Left ventricle myocardium inferior (tissue), 1 donor: Measurements from ENCODE around the gene ZBTB46. TPM values are rescaled to one million over a fixed set of nuclear protein-coding genes. Genes with fewer than 3 reads are reported as not detected.

Source experiments
- DNase-seq: peaks from one replicate; pipeline ENCODE4 v3.0.0-alpha.2; 2020
- H3K27ac ChIP-seq: fragments of 200-600 bp; replicated peaks from 2 replicates; pipeline ENCODE4 v1.8.0; 2021
- H3K27me3 ChIP-seq: fragments of 200-600 bp; 2 replicates; pipeline ENCODE4 v1.8.0; 2021; ENCODE audit warnings: low read depth
- H3K36me3 ChIP-seq: fragments of 200-600 bp; 2 replicates; pipeline ENCODE4 v1.8.0; 2021
- H3K4me1 ChIP-seq: fragments of 200-600 bp; 2 replicates; pipeline ENCODE4 v1.8.0; 2021
- H3K4me3 ChIP-seq: fragments of 200-600 bp; 2 replicates; pipeline ENCODE4 v1.8.0; 2021; ENCODE audit warnings: mild to moderate bottlenecking, moderate library complexity
- H3K9me3 ChIP-seq: fragments of 200-600 bp; replicated peaks from 2 replicates; pipeline ENCODE4 v1.8.0; 2021
- intact Hi-C: fragments of 100-400 bp; cut with micrococcal nuclease; formaldehyde crosslinking; loops from one replicate; pipeline ENCODE4 v1.11.0; 2022
- total RNA-seq: library from RNA; stranded (reverse); fragmentation: NEBNext Ultra II Directional; extraction: Animal tissue kit (Norgen Biotek cat#: 25700); gene quantifications from one replicate; pipeline ENCODE4 v1.2.1, GENCODE V29; 2021
- TF ChIP-seq, protein P1 (sequence below): fragments of 200-600 bp; IDR thresholded peaks from 2 replicates; pipeline ENCODE4 v1.8.0; 2021; ENCODE audit warnings: antibody characterized with exemption, mild to moderate bottlenecking, borderline replicate concordance
- donor health status: DM: no; HTN: yes; CAD: no; lungs with severe emphysema.

Gene ZBTB46
- total RNA-seq, 1 donor from 2014 or later, result 13.6 TPM

DNA sequence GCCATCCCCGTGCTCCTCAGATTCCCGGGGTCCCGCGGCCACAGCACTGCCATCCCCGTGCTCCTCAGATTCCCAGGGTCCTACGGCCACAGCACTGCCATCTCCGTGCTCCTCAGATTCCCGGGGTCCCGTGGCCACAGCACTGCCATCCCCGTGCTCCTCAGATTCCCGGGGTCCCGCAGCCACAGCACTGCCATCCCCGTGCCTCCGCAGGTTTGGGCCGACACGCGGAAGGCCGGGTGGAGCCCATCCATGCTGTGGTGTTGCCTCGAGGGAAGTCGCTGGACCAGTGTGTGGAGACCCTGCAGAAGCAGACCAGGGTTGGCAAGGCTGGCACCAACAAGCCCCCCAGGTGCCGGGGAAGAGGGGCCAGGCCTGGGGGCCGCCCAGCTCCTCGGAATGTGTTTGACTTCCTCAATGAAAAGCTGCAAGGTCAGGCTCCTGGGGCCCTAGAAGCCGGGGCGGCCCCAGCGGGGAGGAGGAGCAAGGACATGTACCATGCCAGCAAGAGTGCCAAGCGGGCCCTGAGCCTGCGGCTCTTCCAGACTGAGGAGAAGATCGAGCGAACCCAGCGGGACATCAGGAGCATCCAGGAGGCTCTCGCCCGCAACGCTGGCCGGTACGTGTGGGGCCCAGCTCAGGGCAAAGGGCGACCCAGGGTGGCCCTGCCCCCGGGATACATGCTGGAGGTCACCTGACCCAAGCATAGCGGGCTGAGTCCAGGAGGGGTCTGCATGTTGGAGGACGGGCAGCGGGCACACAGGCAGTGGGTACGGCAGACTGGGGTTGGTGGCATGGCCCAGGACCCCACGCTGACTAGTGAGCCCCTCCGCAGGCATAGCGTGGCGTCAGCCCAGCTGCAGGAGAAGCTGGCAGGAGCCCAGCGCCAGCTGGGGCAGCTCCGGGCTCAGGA is 95.9 kb downstream of the ZBTB46 start:
- H3K9me3 ChIP-seq, result no peaks in the 10 kb centered on the region
- intact Hi-C loops, result no loop called here
- DNase-seq, result no peak
- no peak overlapping the region for H3K4me3 ChIP-seq
- peaks cover 24% of the 10 kb centered on the region for H3K4me1 ChIP-seq
- H3K27ac ChIP-seq, result no peak overlapping the region
- H3K36me3 ChIP-seq, result peaks cover 33% of the 10 kb centered on the region
- no peaks in the 10 kb centered on the region for H3K27me3 ChIP-seq
- TF ChIP-seq, protein P1, sequence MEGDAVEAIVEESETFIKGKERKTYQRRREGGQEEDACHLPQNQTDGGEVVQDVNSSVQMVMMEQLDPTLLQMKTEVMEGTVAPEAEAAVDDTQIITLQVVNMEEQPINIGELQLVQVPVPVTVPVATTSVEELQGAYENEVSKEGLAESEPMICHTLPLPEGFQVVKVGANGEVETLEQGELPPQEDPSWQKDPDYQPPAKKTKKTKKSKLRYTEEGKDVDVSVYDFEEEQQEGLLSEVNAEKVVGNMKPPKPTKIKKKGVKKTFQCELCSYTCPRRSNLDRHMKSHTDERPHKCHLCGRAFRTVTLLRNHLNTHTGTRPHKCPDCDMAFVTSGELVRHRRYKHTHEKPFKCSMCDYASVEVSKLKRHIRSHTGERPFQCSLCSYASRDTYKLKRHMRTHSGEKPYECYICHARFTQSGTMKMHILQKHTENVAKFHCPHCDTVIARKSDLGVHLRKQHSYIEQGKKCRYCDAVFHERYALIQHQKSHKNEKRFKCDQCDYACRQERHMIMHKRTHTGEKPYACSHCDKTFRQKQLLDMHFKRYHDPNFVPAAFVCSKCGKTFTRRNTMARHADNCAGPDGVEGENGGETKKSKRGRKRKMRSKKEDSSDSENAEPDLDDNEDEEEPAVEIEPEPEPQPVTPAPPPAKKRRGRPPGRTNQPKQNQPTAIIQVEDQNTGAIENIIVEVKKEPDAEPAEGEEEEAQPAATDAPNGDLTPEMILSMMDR, result no peak

- Histone ChIP-seq H3K36me3 (peaks cover 33% of the 10 kb centered on the region), H3K4me3 (no peak overlapping the region), H3K27ac (no peak overlapping the region), H3K9me3 (no peaks in the 10 kb centered on the region), H3K4me1 (peaks cover 23% of the 10 kb centered on the region), H3K27me3 (no peaks in the 10 kb centered on the region)
- intact Hi-C loops, result no loop called here
- TF ChIP-seq, protein P1, result no peak
- no peak for DNase-seq
These were observed 96.7 kb downstream of the ZBTB46 start for GRCh38 chr20:63734111-63734945.

DNA sequence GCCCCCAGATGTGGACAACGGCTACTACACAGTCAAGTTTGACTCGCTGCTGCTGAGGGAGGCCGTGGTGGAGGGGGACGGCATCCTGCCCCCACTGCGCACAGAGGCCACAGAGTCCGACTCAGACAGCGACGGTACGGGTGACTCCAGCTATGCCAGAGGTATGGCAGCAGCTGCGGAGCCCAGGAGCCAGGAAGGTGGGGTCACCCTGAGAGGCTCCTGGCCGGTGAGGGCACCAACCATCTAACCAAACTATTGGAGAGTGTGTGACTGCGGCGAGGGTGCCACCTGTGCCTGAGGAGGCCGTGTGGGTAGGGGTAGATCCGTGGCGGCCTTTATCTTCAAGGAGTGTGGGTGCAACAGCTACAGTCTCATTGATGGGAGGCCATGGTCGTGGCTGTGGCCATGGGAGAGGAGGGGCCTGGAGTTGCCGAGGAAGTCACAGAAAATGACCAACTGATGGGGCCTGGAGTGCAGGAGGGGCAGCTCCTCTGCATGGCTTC is 97.4 kb downstream of the ZBTB46 start:
- intact Hi-C loops, result no loop called here

GRCh38 chr20:63733117-63733516 is 97.9 kb downstream of the ZBTB46 start:
- intact Hi-C loops, result no loop called here
- DNase-seq, result no peak
- Histone ChIP-seq H3K27ac (no peak overlapping the region), H3K36me3 (peaks cover 33% of the 10 kb centered on the region), H3K9me3 (no peaks in the 10 kb centered on the region), H3K4me1 (peaks cover 12% of the 10 kb centered on the region), H3K4me3 (no peak overlapping the region), H3K27me3 (no peaks in the 10 kb centered on the region)
- TF ChIP-seq, protein P1, result no peak

More for the DNA sequence above, 97.4 kb downstream of the ZBTB46 start:
- H3K9me3 ChIP-seq, result no peaks in the 10 kb centered on the region
- no peaks in the 10 kb centered on the region for H3K27me3 ChIP-seq
- TF ChIP-seq, protein P1, result no peak
- peaks cover 17% of the 10 kb centered on the region for H3K4me1 ChIP-seq
- DNase-seq, result no peak
- no peak overlapping the region for H3K27ac ChIP-seq
- H3K4me3 ChIP-seq, result no peak overlapping the region
- peaks cover 33% of the 10 kb centered on the region for H3K36me3 ChIP-seq
